Stromal cell of bone marrow (primary cell): ENCODE data around the gene MCM3AP.
"Not testable (repeated sequence)": the region's sequence is repeated elsewhere in the genome, so short reads cannot be mapped to it uniquely, and the experiment has no call there.

Experiments used
- DNase-seq: peaks from one replicate; pipeline ENCODE4 v3.0.0-alpha.2; 2012; ENCODE audit warnings: low read depth

Gene MCM3AP

GRCh38 chr21:46310260-46310659 is 24.8 kb upstream of the MCM3AP start:
- not testable (repeated sequence) for DNase-seq

- no peak for DNase-seq
Measured at GRCh38 chr21:46308431-46308830, 23.0 kb upstream of the MCM3AP start.

GRCh38 chr21:46307625-46308024 is 22.2 kb upstream of the MCM3AP start:
- no peak for DNase-seq

- DNase-seq: no peak
Measured at GRCh38 chr21:46304955-46305354, 19.5 kb upstream of the MCM3AP start.

GRCh38 chr21:46304437-46304836 is 19.0 kb upstream of the MCM3AP start:
- no peak for DNase-seq

- DNase-seq: no peak
Measured at GRCh38 chr21:46301759-46302158, 16.3 kb upstream of the MCM3AP start.

GRCh38 chr21:46299167-46299566 is 13.8 kb upstream of the MCM3AP start:
- no peak for DNase-seq

GRCh38 chr21:46297338-46298271 is 12.2 kb upstream of the MCM3AP start:
- DNase-seq: no peak

GRCh38 chr21:46295996-46296752 is 10.8 kb upstream of the MCM3AP start:
- peak; percentile 88 for DNase-seq

GRCh38 chr21:46295177-46295770 is 9.9 kb upstream of the MCM3AP start:
- DNase-seq: peak; percentile 21

- DNase-seq: peak; percentile 39
Measured at GRCh38 chr21:46294647-46295176, 9.3 kb upstream of the MCM3AP start.

GRCh38 chr21:46291561-46291960 is 6.2 kb upstream of the MCM3AP start:
- no peak for DNase-seq

GRCh38 chr21:46289655-46290179 is 4.3 kb upstream of the MCM3AP start:
- DNase-seq: no peak

GRCh38 chr21:46287541-46287940 is 2.1 kb upstream of the MCM3AP start:
- no peak for DNase-seq

- DNase-seq: no peak
Measured at GRCh38 chr21:46286648-46287002, 1.2 kb upstream of the MCM3AP start.

- DNase-seq: peak; percentile 82
Measured at GRCh38 chr21:46285761-46286647, 593 bp upstream of the MCM3AP start, which contains the start of gene YBEY. TSS of gene YBEY (plus strand) at chr21:46286342. CDS start at chr21:46286914, 572 bp downstream.

- DNase-seq: no peak
Measured at GRCh38 chr21:46284733-46285132, 678 bp downstream of the MCM3AP start.

- DNase-seq: no peak
Measured at GRCh38 chr21:46284077-46284644, 1.2 kb downstream of the MCM3AP start.

GRCh38 chr21:46274797-46275390 is 10.5 kb downstream of the MCM3AP start:
- no peak for DNase-seq

GRCh38 chr21:46273341-46273740 is 12.1 kb downstream of the MCM3AP start:
- no peak for DNase-seq
